Hepatocyte (in vitro differentiated cells): ENCODE results near the gene EXO5.

Experiments used
- EZH2 ChIP-seq: fragments of 200-600 bp; sonication (generic); IDR thresholded peaks from 2 replicates; pipeline ENCODE4 v1.6.1; 2016; ENCODE audit warnings: antibody characterized with exemption, mild to moderate bottlenecking, borderline replicate concordance
- EZH2phosphoT487 ChIP-seq: fragments of 200-600 bp; sonication (generic); IDR thresholded peaks from one replicate; pipeline ENCODE4 v1.6.1; 2018; ENCODE audit warnings: antibody characterized with exemption, mild to moderate bottlenecking, low read depth, moderate library complexity; ENCODE audit not compliant: unreplicated experiment, severe bottlenecking
- TF ChIP-seq, protein P1 (sequence below): fragments of 200-600 bp; sonication (generic); IDR thresholded peaks from 2 replicates; pipeline ENCODE4 v1.5.1; 2016; ENCODE audit warnings: antibody characterized with exemption, mild to moderate bottlenecking; ENCODE audit not compliant: poor library complexity

DNA sequence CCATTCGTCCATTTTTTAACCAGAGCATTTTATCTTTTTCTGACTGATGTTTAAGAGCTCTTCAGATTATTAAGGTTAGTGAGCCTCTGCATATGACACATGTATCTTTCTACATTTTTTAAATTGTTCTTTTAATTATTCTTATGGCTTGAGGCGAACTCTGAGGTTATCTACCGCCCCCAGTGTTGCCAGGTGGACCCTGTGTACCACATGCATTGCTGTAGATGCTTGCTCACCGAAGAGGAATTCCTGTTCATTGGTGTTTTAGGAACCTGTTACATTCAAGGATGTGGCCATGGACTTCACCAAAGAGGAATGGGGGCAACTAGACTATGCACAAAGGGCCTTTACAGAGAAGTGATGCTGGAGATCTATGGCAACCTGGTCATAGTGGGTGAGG lies 54.7 kb downstream of the EXO5 start:
- TF ChIP-seq, protein P1, sequence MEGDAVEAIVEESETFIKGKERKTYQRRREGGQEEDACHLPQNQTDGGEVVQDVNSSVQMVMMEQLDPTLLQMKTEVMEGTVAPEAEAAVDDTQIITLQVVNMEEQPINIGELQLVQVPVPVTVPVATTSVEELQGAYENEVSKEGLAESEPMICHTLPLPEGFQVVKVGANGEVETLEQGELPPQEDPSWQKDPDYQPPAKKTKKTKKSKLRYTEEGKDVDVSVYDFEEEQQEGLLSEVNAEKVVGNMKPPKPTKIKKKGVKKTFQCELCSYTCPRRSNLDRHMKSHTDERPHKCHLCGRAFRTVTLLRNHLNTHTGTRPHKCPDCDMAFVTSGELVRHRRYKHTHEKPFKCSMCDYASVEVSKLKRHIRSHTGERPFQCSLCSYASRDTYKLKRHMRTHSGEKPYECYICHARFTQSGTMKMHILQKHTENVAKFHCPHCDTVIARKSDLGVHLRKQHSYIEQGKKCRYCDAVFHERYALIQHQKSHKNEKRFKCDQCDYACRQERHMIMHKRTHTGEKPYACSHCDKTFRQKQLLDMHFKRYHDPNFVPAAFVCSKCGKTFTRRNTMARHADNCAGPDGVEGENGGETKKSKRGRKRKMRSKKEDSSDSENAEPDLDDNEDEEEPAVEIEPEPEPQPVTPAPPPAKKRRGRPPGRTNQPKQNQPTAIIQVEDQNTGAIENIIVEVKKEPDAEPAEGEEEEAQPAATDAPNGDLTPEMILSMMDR = no peak
- TF ChIP-seq EZH2 = no peak
- TF ChIP-seq EZH2phosphoT487 = no peak
